NCI-H748 (cell line): ENCODE measurements around the gene GPR35.
"Not testable (repeated sequence)": the region's sequence is repeated elsewhere in the genome, so short reads cannot be mapped to it uniquely, and the experiment has no call there.

Source experiments
- DNase-seq: peaks from one replicate; lab custom pipeline; 2025; ENCODE audit not compliant: unreplicated experiment; lab: John Stamatoyannopoulos, UW

Gene GPR35

DNA sequence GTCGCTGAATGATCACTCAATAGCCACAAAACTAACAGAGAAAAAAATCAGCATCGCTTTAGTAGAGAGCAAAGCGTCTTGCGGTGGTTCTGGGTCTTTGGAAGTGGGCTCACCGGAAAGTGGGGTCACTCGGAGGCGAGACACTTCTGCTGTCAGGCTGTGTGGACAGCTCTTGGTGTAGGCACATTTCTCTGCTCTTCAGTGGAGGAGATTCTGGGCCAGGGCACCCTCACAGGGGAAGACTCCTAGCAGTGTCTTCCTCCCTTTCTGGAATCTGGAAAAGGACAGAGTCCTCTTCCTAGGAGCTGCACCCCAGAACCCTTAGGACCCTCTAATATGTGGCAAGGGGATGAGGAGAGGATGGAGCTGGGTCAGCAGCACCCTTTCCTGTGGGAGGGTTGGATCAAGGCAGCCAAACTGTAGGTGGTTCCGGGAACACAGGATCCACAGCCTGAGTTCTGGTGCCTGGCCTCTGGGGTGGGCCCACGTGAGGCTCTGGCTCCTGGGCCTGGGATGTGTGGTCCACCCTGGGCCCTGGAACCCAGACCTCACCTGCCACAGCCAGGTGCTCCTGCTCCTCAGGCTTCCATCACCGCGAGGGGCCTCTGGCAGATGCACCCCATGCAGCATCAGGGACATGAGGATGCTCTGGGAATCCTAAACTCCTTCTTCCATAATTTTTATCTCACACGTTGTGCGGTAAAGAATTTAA, 25.1 kb downstream of the GPR35 start:
- no peak for DNase-seq

DNA sequence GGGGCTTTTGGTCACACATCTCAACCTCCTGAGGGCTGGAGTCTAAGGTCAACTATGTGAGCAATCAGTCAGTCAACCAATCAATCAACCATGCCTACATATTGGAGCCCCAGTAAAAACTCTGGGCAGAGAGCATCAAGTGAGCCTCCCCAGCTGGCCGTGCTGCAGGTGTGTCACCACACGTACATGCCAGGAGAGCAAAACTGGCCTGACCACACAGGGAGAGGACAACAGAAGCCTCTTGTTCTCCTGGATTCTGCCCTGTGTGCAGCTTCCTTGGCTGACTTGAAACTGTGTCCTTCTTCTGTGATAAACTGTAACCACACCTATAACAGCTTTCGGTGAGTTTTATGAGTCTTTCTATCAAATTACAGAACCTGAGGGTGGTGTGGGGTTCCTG, 25.9 kb downstream of the GPR35 start:
- no peak for DNase-seq

DNA sequence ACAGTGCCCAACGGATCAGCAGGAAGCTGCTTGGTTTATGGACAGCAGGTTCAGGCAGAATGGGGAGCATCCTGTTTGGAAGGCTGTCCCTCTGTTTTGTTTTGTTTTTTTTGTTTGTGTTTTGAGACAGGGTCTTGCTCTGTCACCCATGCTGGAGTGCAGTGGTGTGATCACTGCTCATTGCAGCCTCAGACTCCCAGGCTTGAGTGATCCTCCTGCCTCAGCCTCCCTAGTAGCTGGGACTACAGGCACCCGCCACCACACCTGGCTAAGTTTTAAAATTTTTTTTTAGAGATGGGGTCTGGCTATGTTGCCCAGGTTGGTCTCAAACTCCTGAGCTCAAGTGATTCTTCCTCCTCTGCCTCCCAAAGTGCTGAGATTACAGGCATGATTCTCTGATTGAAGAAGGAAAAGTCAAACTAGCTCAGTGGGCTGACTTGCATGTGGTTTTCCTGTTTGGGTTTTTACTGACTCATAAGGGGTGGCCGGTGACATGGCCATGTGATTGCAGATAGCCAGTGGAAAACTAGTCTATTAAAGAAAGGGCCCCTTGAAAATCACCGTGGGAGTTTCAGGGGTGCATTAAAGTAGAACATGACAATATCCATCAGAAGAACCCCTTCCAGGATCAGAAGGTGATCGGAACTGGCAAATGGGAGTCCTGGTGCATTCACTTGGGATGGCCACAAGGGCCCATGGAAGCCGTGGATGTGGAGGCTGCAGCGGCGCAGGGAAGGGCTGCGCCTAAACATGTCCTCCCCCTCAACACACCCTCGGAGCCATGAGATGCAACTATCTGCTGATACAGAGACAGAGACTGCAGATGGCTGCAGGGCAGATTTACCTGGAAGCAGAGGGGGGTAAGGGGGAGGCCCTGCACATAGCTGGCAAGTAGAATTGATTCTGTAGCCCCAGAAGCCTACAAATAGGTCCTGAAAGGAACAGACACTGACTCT, 30.9 kb downstream of the GPR35 start:
- DNase-seq: no peak

DNA sequence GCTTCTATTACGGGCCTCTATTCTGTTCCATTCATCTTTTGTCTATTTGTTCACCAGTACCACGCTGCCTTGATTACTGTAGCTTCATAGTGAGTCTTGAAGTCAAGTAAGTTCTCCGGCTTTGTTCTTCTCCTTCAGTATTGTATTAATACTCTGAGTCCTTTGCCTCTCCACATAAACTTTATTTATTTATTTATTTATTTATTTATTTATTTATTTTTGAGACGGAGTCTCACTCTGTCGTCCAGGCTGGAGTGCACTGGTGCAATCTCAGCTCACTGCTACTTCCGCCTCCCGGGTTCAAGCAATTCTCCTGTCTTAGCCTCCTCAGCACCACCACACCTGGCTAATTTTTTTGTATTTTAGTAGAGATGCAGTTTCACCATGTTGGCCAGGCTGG, 34.6 kb downstream of the GPR35 start:
- DNase-seq: not testable (repeated sequence)

DNA sequence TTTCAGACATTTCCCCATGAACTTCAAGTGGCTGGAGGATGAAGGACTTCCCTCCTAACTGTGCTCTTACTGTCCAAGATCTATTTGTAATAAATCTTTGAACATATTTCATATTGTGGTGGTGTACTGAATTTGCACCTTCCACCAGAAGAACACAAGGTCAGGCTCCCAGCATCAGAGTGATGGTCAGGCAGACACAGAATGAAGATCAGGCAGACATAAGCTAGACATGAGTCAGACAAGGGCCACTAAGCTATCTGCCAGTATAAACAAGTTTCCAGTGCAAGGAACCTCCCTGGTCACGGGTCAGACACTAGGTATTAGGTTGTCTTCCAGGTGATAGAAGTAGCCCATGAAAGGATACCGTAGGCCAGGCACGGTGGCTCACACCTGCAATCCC, 37.4 kb downstream of the GPR35 start:
- no peak for DNase-seq

DNA sequence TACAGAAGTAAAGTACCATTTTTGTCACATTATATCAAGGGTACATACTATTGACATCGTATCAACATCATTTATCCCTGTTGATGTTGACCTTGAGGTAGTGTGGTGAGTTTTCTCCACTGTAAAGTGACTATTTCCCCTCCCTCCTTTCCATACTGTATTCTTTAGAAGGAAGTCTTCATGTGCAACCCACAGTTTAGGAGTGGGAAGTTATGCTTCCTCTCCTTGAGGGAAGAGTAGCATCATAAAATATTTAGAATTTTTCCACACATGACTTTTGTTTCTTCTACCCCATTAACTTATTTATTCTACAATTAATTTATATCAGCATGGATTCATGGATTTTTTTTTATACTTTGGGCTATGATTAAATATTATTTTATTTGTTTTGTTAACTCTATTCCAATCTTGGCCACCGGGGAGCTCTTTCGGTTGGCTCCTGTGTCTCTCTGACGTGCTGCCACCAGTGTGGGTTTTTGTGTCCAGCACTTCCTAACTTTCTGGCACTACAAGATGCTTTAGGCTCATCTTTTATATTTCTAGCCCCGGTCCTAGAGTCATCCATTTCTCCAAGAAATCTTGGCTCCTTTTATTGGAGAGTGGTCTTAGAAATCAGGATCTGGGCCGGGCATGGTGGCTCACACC, 38.4 kb downstream of the GPR35 start:
- no peak for DNase-seq

DNA sequence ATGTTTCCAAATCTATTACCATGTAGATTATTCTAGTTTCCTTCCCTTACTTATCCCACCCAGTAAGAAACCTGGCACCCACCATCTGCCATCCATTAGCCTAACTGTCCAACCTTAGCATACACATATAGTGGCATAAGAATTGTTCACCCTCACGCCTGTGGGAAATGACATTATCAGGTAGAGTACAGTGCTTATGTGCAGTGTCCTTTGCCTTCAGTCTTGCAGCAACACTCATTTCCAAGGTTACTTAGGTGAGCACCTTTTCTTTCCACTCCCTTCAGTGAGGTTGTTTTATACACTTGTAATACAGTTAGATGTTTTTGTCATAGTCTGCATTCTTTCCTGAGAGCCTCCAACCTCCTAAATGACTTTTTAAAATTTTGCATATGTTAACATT, 39.3 kb downstream of the GPR35 start:
- no peak for DNase-seq

DNA sequence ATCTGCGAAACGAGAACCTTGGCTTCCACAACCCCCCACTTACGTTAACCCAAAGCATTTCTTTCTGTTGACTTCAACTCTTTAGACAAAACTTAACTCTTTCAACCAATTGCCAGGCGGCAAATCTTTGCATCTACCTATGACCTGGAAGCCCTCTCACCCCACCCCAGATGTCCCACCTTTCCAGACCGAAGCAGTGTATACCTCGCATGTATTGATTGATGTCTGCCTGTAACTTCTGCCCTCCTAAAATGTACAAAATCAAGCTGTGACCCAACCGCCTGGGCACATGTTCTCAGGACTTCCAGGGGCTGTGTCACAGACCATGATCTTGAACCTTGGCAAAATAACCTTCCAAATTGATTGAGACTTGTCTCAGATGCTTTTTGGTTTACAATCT, 45.1 kb downstream of the GPR35 start:
- DNase-seq: no peak

DNA sequence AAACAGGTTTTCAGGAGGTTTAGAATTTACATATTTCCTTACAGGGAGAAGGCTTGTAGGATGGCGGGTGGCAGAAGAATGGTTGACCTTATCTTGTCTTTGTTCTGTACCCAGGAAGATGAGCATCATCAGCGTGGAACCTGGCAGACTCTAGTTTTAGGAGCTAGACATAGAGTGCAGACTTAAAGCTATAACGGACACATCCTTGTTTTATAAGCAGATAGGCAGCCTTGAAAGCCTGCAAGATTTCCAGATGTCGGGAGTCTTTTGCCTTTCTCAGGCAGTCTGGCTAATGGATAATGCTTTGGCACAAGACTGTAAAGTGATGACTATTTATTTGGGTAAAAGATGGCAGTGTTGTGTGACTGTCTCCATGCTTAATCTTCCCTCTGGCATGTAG, 45.7 kb downstream of the GPR35 start:
- no peak for DNase-seq

DNA sequence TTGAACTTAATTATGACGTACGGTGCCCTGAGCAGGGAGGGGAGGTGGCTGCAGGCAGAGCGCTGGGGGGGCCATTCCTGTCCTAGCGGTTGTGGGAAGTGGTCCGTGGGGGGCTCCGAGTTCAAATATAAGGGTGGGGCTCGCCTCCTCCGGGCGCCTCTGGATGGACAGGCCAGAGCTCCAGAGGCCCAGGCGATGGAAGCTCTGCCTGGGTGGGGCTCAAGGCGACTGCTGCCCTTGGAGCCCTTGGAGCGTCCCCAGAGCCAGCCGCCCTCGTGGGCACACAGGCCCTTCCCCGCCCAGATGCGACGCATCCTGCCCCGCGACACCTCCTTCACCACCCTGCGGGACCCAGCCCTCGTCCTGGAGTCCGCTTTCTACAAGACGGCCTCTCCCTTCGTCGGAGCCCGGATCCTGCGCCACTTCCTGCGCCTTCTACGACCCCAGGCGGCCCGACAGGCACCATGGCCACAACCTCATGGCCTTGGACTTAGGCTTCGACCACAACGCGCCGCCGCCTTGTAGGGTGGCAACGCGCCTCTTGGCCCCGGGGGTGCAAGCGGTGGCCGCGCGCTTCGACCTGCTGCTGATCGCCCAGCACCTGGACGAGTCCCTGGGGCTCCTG, 46.9 kb downstream of the GPR35 start:
- no peak for DNase-seq

DNA sequence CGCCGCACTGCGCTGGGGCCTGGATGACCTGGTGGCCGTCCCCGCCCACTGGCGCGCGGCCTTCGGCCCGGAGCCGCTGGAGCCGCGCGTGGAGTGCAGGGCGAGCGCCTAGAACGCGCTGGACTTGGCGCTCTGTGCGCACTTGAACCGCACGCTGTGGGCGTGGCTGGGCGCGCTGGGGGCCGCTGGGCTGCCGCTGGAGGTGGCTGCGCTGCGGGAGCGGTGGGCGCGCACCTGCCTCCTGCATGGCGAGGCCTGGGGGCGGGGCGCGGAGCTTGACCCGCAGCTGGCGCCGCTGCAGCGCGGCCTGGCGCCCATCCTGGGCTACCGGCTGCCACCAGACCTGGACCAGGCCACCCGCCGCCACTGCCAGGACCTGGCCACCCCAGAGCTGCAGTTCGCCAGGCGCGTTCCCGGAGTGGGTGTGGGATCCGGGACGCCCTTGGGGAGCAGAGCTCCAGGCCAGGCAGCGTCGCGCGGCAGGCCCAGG, 47.5 kb downstream of the GPR35 start:
- no peak for DNase-seq

DNA sequence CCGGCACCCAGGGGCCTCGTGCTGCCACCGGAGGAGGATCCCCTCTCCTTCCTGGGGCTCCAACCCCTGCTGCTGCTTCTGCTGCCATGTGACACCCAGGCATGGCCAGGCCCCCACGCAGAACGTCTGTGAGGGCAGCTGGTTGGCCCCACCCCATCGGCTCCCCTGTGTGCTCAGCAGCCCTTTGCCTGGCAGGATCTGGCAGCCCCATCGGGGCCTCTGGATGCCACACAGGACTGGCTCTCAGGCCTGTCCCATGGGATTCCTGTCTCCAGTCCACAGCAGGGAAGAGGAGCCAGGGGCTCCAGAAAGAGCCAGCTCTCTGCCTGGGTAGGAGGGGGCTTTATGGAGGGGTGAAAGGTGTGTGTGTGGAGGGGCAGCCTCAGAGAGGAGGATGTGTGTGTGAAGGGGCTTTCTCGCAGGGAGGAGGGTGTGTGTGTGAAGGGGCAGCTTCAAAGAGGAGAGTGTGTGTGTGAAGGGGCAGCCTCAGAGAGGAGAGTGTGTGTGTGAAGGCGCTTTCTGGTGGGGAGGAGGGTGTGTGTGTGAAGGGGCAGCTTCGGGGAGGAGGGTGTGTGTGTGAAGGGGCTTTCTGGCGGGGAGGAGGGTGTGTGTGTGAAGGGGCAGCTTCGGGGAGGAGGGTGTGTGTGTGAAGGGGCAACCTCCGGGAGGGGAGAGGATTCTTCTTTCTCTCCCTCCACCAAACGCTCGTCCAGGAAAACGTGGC, 49.3 kb downstream of the GPR35 start:
- DNase-seq: not testable (repeated sequence)

DNA sequence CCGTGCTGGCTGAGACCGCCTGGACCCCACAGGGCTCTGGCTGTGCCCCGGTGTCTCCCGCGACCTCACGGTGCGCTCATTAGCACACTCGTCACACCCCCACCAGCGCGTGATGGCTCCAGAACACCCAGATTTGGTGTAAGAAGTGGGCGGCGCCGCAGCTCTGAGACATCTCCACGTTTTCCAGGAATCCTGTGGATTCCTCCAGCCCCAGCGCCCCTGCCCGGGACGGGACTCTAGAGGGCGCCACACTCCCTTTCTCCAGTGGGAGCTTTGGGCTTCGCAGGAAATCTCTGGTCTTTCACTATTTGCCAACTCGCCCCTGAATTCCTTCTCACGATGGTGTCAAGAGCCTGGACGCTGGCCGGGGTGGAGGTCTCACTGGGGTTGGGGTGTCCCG, 50.1 kb downstream of the GPR35 start:
- DNase-seq: not testable (repeated sequence)

DNA sequence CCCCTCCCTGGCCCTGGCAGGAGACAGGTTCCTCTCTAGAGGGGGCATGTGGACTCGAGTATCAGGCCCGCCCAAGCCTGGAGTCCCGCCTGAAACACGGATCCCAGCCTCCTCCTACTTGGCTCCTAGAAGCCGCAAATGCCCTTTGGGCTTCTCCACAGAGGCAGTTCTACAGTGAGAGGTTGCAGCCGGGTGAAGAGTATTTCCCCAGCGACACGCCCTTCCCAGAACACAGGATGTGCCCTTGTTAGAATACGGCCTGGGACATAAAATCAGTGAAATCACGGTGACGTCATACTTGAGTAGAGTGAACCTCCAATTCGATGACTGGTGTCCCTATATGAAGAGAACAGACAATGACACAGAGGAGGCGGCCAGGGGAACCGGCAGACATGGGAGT, 52.8 kb downstream of the GPR35 start:
- DNase-seq: not testable (repeated sequence)

DNA sequence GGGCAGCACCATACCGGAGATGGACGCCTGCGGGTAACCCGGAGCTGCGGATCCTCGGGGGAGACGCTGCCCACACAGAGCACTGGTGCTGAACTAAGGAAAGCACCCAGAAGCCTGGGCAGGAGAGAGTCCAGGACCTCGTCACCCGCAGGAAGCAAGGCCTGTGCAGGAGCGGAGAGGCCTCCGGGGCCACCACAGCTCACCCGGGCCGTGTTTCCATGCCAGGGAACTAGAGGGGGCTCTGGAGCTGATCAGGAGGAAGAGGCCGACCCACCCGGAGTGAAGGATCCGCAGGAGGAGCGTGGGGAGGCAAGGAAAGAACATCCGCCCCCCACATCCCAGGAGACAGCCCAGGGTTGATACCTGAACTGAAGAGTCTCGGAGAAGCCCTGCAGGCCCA, 53.6 kb downstream of the GPR35 start:
- not testable (repeated sequence) for DNase-seq

DNA sequence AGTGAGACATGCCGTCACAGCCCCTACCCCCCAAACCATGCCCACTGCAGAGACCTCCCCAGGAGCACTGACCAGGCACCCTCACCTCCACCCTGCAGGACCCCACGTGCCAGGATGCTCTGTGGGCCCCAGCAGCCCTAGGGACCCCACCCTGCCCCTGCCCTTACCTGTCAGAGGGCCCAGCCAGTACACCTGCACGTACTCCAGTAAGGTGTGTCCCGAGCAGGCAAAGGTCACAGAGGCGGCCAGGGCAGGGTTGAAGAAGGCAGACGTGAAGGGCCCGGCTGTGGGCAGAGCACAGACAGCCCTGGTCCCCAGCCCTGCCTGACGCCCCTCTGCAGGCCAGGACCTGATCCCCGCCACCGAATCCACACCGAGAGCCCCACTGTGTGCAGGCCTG, 54.9 kb downstream of the GPR35 start:
- not testable (repeated sequence) for DNase-seq
